OCI-LY3 (cell line): ENCODE data around the gene EIF2B2.
"Not testable (repeated sequence)": the region's sequence is repeated elsewhere in the genome, so short reads cannot be mapped to it uniquely, and the experiment has no call there.

ENCODE experiments used
- H2AFZ ChIP-seq: fragments of 200-600, 300-600 bp; shearing (Covaris generic); 2 replicates; pipeline ENCODE4 v1.6.0; 2014; ENCODE audit warnings: antibody characterized with exemption, low read depth, low read length
- H3K27ac ChIP-seq: fragments of 200-600, 300-600 bp; sonication (generic); 2 replicates; pipeline ENCODE4 v1.5.1; 2014; ENCODE audit warnings: mild to moderate bottlenecking, low read length, moderate library complexity, mixed read lengths
- H3K27me3 ChIP-seq: fragments of 200-600, 300-600 bp; sonication (generic); 2 replicates; pipeline ENCODE4 v1.6.1; 2014; ENCODE audit warnings: low read depth, low read length, mixed read lengths
- H3K36me3 ChIP-seq: fragments of 200-600, 300-600 bp; sonication (generic); replicated peaks from 2 replicates; pipeline ENCODE3; 2014; ENCODE audit warnings: low read depth, low read length, mixed read lengths
- H3K4me1 ChIP-seq: fragments of 300-600, 200-600 bp; sonication (generic); 2 replicates; pipeline ENCODE4 v1.6.1; 2014; ENCODE audit warnings: low read length, mixed read lengths
- H3K4me2 ChIP-seq: fragments of 200-600, 300-600 bp; sonication (generic); 2 replicates; pipeline ENCODE4 v1.6.1; 2014; ENCODE audit warnings: low read length, mixed read lengths
- H3K4me3 ChIP-seq: fragments of 300-600, 200-600 bp; sonication (generic); 2 replicates; pipeline ENCODE4 v1.5.1; 2014; ENCODE audit warnings: antibody characterized with exemption, mild to moderate bottlenecking, low read length, moderate library complexity
- H3K79me2 ChIP-seq: fragments of 300-600, 200-600 bp; shearing (Covaris generic); 2 replicates; pipeline ENCODE4 v1.6.1; 2014; ENCODE audit warnings: mild to moderate bottlenecking, low read length, mixed read lengths
- H3K9ac ChIP-seq: fragments of 300-600, 200-600 bp; shearing (Covaris generic); 2 replicates; pipeline ENCODE4 v1.6.0; 2014; ENCODE audit warnings: mild to moderate bottlenecking, low read length, moderate library complexity
- H3K9me3 ChIP-seq: fragments of 200-600, 300-600 bp; shearing (Covaris generic); 2 replicates; pipeline ENCODE4 v1.6.1; 2014; ENCODE audit warnings: low read length, mixed read lengths; ENCODE audit not compliant: insufficient read depth
- H4K20me1 ChIP-seq: fragments of 200-600, 300-600 bp; sonication (generic); 2 replicates; pipeline ENCODE4 v1.6.1; 2016; ENCODE audit warnings: low read length, mixed read lengths; ENCODE audit not compliant: insufficient read depth
- EZH2phosphoT487 ChIP-seq: fragments of 200-600 bp; shearing (Covaris generic); IDR thresholded peaks from 2 replicates; pipeline ENCODE4 v1.6.1; 2018; ENCODE audit warnings: antibody characterized with exemption, mixed run types, low read depth
- TF ChIP-seq, protein P1 (sequence below): fragments of 200-600, 300-600 bp; sonication (generic); IDR thresholded peaks from 2 replicates; pipeline ENCODE4 v1.5.1; 2014; ENCODE audit warnings: antibody characterized with exemption, low read length, low read depth

Gene EIF2B2

DNA sequence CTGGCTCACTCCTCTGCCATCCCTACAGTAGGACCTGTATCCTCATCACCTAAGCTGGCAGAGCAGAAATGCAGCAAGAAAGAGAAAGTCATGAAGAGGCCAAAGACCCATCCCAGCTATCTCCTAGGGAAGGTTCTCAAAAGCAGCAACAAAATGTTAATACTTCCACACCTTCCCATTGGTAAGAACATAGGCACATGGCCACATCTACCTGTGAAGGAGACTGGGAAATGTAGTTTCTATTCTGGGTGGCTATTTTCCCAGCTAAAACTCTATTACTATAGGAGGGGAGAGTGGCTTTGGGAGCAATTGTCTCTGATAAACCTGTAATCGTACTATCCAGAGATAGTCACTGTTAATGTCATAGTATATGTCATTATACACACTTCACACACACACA, 13.7 kb upstream of the EIF2B2 start:
- Histone ChIP-seq H2AFZ (no peak overlapping the region), H4K20me1 (no peaks in the 10 kb centered on the region), H3K4me3 (no peak overlapping the region), H3K27me3 (no peaks in the 10 kb centered on the region), H3K36me3 (no peaks in the 10 kb centered on the region), H3K27ac (no peak overlapping the region), H3K4me2 (no peak overlapping the region), H3K9ac (no peak overlapping the region), H3K9me3 (no peaks in the 10 kb centered on the region), H3K4me1 (peaks cover 3% of the 10 kb centered on the region; the same call in 1 of the 2 replicates), H3K79me2 (no peaks in the 10 kb centered on the region)
- TF ChIP-seq, protein P1, sequence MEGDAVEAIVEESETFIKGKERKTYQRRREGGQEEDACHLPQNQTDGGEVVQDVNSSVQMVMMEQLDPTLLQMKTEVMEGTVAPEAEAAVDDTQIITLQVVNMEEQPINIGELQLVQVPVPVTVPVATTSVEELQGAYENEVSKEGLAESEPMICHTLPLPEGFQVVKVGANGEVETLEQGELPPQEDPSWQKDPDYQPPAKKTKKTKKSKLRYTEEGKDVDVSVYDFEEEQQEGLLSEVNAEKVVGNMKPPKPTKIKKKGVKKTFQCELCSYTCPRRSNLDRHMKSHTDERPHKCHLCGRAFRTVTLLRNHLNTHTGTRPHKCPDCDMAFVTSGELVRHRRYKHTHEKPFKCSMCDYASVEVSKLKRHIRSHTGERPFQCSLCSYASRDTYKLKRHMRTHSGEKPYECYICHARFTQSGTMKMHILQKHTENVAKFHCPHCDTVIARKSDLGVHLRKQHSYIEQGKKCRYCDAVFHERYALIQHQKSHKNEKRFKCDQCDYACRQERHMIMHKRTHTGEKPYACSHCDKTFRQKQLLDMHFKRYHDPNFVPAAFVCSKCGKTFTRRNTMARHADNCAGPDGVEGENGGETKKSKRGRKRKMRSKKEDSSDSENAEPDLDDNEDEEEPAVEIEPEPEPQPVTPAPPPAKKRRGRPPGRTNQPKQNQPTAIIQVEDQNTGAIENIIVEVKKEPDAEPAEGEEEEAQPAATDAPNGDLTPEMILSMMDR: no peak
- no peak for TF ChIP-seq EZH2phosphoT487

DNA sequence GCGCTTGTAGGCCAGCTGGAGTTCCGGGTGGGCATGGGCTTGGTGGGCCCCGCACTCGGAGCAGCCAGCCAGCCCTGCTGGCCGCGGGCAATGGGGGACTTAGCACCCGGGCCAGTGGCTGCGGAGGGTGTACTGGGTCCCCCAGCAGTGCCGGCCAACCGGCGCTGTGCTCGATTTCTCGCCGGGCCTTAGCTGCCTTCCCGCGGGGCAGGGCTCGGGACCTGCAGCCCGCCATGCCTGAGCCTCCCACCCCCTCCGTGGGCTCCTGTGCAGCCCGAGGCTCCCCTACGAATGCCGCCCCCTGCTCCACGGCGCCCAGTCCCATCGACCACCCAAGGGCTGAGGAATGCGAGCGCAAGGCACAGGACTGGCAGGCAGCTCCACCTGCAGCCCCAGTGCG, 8.5 kb upstream of the EIF2B2 start:
- H3K9me3 ChIP-seq, H3K27ac ChIP-seq, H2AFZ ChIP-seq, H3K4me1 ChIP-seq, H3K79me2 ChIP-seq, H3K4me3 ChIP-seq, H4K20me1 ChIP-seq, H3K9ac ChIP-seq, H3K4me2 ChIP-seq, H3K36me3 ChIP-seq, H3K27me3 ChIP-seq: not testable (repeated sequence)

DNA sequence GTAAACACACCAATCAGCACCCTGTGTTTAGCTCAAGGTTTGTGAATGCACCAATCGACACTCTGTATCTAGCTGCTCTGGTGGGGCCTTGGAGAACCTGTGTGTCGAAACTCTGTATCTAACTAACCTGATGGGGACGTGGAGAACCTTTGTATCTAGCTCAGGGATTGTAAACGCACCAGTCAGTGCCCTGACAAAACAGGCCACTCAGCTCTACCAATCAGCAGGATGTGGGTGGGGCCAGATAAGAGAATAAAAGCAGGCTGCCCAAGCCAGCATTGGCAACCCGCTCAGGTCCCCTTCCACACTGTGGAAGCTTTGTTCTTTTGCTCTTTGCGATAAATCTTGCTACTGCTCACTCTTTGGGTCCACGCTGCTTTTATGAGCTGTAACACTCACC, 6.9 kb upstream of the EIF2B2 start:
- H3K36me3 ChIP-seq, H4K20me1 ChIP-seq, H3K9ac ChIP-seq, H3K4me3 ChIP-seq, H3K4me1 ChIP-seq, H3K9me3 ChIP-seq, H3K79me2 ChIP-seq, H3K27me3 ChIP-seq, H2AFZ ChIP-seq, H3K27ac ChIP-seq, H3K4me2 ChIP-seq: not testable (repeated sequence)

DNA sequence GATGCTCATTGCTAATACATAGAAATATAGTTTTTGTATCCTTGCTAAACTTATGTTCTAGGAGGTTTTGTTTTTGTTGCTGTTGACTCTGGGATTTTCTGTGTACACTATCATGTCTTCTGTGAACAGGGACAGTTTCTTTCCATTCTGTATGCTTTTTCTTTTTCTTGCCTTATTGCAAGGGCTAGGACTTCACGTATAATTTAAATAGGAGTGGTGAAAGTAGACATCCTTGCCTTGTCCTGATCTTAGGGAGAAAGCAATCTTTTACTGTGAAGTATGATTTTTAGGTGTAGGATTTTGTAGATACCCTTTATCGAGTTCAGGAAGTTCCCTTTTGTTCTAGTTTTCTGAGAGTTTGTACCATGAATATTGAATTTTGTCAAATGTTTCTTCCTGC, 1.5 kb upstream of the EIF2B2 start:
- no peak overlapping the region for H3K4me2 ChIP-seq
- no peak overlapping the region for H3K9ac ChIP-seq
- peaks cover 12% of the 10 kb centered on the region for H3K4me1 ChIP-seq
- TF ChIP-seq, protein P1: no peak
- H3K36me3 ChIP-seq: peaks cover 8% of the 10 kb centered on the region
- H2AFZ ChIP-seq: no peak overlapping the region
- H3K4me3 ChIP-seq: no peak overlapping the region
- no peaks in the 10 kb centered on the region for H4K20me1 ChIP-seq
- no peaks in the 10 kb centered on the region for H3K27me3 ChIP-seq
- H3K79me2 ChIP-seq: peaks cover 17% of the 10 kb centered on the region
- H3K27ac ChIP-seq: no peak overlapping the region
- no peaks in the 10 kb centered on the region for H3K9me3 ChIP-seq

DNA sequence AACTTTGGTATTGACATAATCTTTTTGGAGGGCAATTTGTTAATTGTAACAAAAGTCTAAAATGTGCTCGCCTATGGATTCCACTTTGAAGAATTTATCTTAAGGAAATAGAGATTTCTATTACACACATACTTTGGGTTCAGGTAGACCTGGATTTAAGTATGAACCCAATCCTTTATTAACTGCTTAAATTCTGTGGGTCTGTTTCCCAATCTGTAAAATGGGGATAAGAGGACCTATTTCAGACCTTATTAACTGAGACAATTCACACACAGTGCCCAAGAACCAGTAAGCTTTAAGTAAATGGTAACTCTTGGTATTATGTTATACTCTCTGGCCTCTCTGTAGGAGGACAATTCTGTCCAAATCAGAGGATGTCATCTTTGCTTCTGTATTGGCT, 822 bp upstream of the EIF2B2 start:
- Histone ChIP-seq H2AFZ (peak overlapping the region; percentile 99), H3K4me2 (peak overlapping the region; percentile 79), H3K79me2 (peaks cover 17% of the 10 kb centered on the region), H3K27me3 (no peaks in the 10 kb centered on the region), H3K4me1 (peaks cover 12% of the 10 kb centered on the region), H4K20me1 (no peaks in the 10 kb centered on the region), H3K36me3 (peaks cover 14% of the 10 kb centered on the region), H3K9ac (peak overlapping the region; percentile 70), H3K4me3 (peak overlapping the region; percentile 90), H3K27ac (peak overlapping the region; percentile 44; the same call in 1 of the 2 replicates), H3K9me3 (no peaks in the 10 kb centered on the region)
- no peak for TF ChIP-seq EZH2phosphoT487
- TF ChIP-seq, protein P1: no peak
